Hepatocyte (in vitro differentiated cells): ENCODE measurements around the gene SLX9.

ENCODE experiments used
- EZH2 ChIP-seq: fragments of 200-600 bp; sonication (generic); IDR thresholded peaks from 2 replicates; pipeline ENCODE4 v1.6.1; 2016; ENCODE audit warnings: antibody characterized with exemption, mild to moderate bottlenecking, borderline replicate concordance
- TF ChIP-seq, protein P1 (sequence below): fragments of 200-600 bp; sonication (generic); IDR thresholded peaks from 2 replicates; pipeline ENCODE4 v1.5.1; 2016; ENCODE audit warnings: antibody characterized with exemption, mild to moderate bottlenecking; ENCODE audit not compliant: poor library complexity

GRCh38 chr21:44934797-44935532 is 4.9 kb upstream of the SLX9 start:
- TF ChIP-seq, protein P1, sequence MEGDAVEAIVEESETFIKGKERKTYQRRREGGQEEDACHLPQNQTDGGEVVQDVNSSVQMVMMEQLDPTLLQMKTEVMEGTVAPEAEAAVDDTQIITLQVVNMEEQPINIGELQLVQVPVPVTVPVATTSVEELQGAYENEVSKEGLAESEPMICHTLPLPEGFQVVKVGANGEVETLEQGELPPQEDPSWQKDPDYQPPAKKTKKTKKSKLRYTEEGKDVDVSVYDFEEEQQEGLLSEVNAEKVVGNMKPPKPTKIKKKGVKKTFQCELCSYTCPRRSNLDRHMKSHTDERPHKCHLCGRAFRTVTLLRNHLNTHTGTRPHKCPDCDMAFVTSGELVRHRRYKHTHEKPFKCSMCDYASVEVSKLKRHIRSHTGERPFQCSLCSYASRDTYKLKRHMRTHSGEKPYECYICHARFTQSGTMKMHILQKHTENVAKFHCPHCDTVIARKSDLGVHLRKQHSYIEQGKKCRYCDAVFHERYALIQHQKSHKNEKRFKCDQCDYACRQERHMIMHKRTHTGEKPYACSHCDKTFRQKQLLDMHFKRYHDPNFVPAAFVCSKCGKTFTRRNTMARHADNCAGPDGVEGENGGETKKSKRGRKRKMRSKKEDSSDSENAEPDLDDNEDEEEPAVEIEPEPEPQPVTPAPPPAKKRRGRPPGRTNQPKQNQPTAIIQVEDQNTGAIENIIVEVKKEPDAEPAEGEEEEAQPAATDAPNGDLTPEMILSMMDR = no peak
- TF ChIP-seq EZH2 = no peak
